SK-N-SH (cell line): Measurements from ENCODE around the gene GAB2. TPM values are rescaled to one million over a fixed set of nuclear protein-coding genes. Genes with fewer than 3 reads are reported as not detected.

ENCODE experiments used
- CTCF ChIA-PET: fragments of 300-600, 350-600 bp; formaldehyde crosslinking; extraction: SDS; loops from one replicate; lab custom pipeline; 2021; lab: Yijun Ruan, JAX
- POLR2A ChIA-PET: fragments of 350-600 bp; sonication (Branson Sonifier 250); formaldehyde crosslinking; extraction: SDS; loops from one replicate; lab custom pipeline; 2020; ENCODE audit warnings: antibody characterized with exemption, inconsistent platforms; lab: Yijun Ruan, JAX
- DNase-seq: peaks from one replicate; pipeline ENCODE4 v3.0.0; 2012
- H2AFZ ChIP-seq: fragments of 200-600 bp; sonication (generic); 2 replicates; pipeline ENCODE4 v1.8.1; 2016; ENCODE audit warnings: antibody characterized with exemption, mild to moderate bottlenecking, low read depth
- H3F3A ChIP-seq: fragments of 200-600 bp; sonication (generic); replicated peaks from 2 replicates; pipeline ENCODE3; 2016; ENCODE audit warnings: antibody characterized with exemption, mild to moderate bottlenecking; ENCODE audit not compliant: insufficient read depth
- H3K27ac ChIP-seq, 2 experiments: fragments of 200-500 bp in 1 of 2; fragments of 200-600 bp in 1 of 2; sonication (Bioruptor generic) in 1 of 2; sonication (generic), shearing (Covaris generic) in 1 of 2; 2 replicates each; pipeline versions ENCODE4 v1.5.1 to v1.6.1; 2014 to 2016; ENCODE audit warnings: low read depth in 2 of 2, inconsistent platforms in 1 of 2, low read length in 1 of 2, mild to moderate bottlenecking in 1 of 2, mixed read lengths in 1 of 2
- H3K27me3 ChIP-seq: fragments of 200-600 bp; sonication (generic), shearing (Covaris generic); 2 replicates; pipeline ENCODE4 v1.6.1; 2016; ENCODE audit warnings: mixed run types; ENCODE audit not compliant: insufficient read depth
- H3K36me3 ChIP-seq, 2 experiments: fragments of 200-500 bp in 1 of 2; fragments of 200-600 bp in 1 of 2; sonication (Bioruptor generic) in 1 of 2; sonication (generic) in 1 of 2; replicated peaks in 1 of 2; 2 replicates each; pipeline versions ENCODE3 to v1.5.1; 2014 to 2016; ENCODE audit warnings: low read length in 1 of 2, mild to moderate bottlenecking in 1 of 2; ENCODE audit not compliant: insufficient read depth in 2 of 2, control insufficient read depth in 1 of 2
- H3K4me1 ChIP-seq, 2 experiments: fragments of 200-500 bp in 1 of 2; fragments of 200-600 bp in 1 of 2; sonication (Bioruptor generic) in 1 of 2; sonication (generic), shearing (Covaris generic) in 1 of 2; 2 replicates each; pipeline versions ENCODE4 v1.5.1 to v1.6.1; 2014 to 2016; ENCODE audit warnings: low read depth in 1 of 2, low read length in 1 of 2, mixed run types in 1 of 2; ENCODE audit not compliant: insufficient read depth in 2 of 2, control insufficient read depth in 1 of 2
- H3K4me2 ChIP-seq: fragments of 200-600 bp; sonication (generic), shearing (Covaris generic); 2 replicates; pipeline ENCODE4 v1.6.1; 2017; ENCODE audit warnings: mixed run types
- H3K4me3 ChIP-seq, 2 experiments: fragments of 200-500 bp in 1 of 2; fragments of 200-600 bp in 1 of 2; sonication (Bioruptor generic) in 1 of 2; sonication (generic), shearing (Covaris generic) in 1 of 2; 2 replicates each; pipeline versions ENCODE4 v1.5.1 to v1.8.1; 2014 to 2016; ENCODE audit warnings: low read depth in 2 of 2, inconsistent platforms in 1 of 2, low read length in 1 of 2, mild to moderate bottlenecking in 1 of 2, mixed read lengths in 1 of 2, moderate library complexity in 1 of 2
- H3K79me2 ChIP-seq: fragments of 200-600 bp; sonication (generic); 2 replicates; pipeline ENCODE4 v1.8.1; 2017; ENCODE audit warnings: mild to moderate bottlenecking; ENCODE audit not compliant: insufficient read depth
- H3K9ac ChIP-seq: fragments of 200-600 bp; sonication (generic); 2 replicates; pipeline ENCODE4 v1.6.1; 2017; ENCODE audit warnings: mixed run types
- H3K9me2 ChIP-seq: fragments of 200-600 bp; sonication (generic); 2 replicates; pipeline ENCODE4 v1.6.1; 2017; ENCODE audit warnings: mixed run types
- H3K9me3 ChIP-seq: fragments of 200-600 bp; sonication (generic); 2 replicates; pipeline ENCODE4 v1.6.1; 2017; ENCODE audit warnings: mixed run types, mild to moderate bottlenecking, moderate library complexity
- H4K20me1 ChIP-seq: fragments of 200-600 bp; sonication (generic); 2 replicates; pipeline ENCODE4 v1.6.1; 2017; ENCODE audit warnings: mild to moderate bottlenecking, mixed run types; ENCODE audit not compliant: insufficient read depth
- CHD2 ChIP-seq: fragments of 150-350 bp; IDR thresholded peaks from 2 replicates; pipeline ENCODE4 v1.6.1; 2018; ENCODE audit warnings: low read length; ENCODE audit not compliant: partially characterized antibody
- EP300 ChIP-seq, 2 experiments: IDR thresholded peaks; 2 replicates each; pipeline versions ENCODE4 v1.4.0 to v1.6.1; 2012; ENCODE audit warnings: borderline replicate concordance in 1 of 2, low read depth in 1 of 2, low read length in 1 of 2
- FOSL2 ChIP-seq: IDR thresholded peaks from 2 replicates; pipeline ENCODE4 v1.4.0; 2012; ENCODE audit warnings: low read depth, mild to moderate bottlenecking, moderate library complexity, borderline replicate concordance
- GATA2 ChIP-seq: sonication (generic); formaldehyde crosslinking; IDR thresholded peaks from 2 replicates; pipeline ENCODE4 v1.5.0; 2020; ENCODE audit warnings: mild to moderate bottlenecking, missing genetic modification reagents
- IRF3 ChIP-seq: fragments of 150-350 bp; IDR thresholded peaks from 2 replicates; pipeline ENCODE4 v1.6.1; 2016; ENCODE audit warnings: mild to moderate bottlenecking, low read depth, low read length
- PBX3 ChIP-seq: IDR thresholded peaks from 2 replicates; pipeline ENCODE4; 2012
- RCOR1 ChIP-seq: fragments of 150-350 bp; IDR thresholded peaks from 2 replicates; pipeline ENCODE4 v1.6.1; 2017; ENCODE audit warnings: antibody characterized with exemption, low read length
- REST ChIP-seq: IDR thresholded peaks from 2 replicates; pipeline ENCODE4 v1.6.1; 2012; ENCODE audit warnings: mild to moderate bottlenecking, low read depth, low read length, moderate library complexity
- RFX5 ChIP-seq: IDR thresholded peaks from 2 replicates; pipeline ENCODE4 v1.6.1; 2012; ENCODE audit warnings: mild to moderate bottlenecking, improper control_type of control experiment, low read length
- RXRA ChIP-seq: IDR thresholded peaks from 2 replicates; pipeline ENCODE4 v1.4.0; 2012; ENCODE audit warnings: low read depth, mild to moderate bottlenecking, borderline replicate concordance
- SIN3A ChIP-seq: IDR thresholded peaks from 2 replicates; pipeline ENCODE4 v1.6.1; 2012; ENCODE audit warnings: low read depth, mild to moderate bottlenecking, low read length, moderate library complexity, borderline replicate concordance
- SMC3 ChIP-seq: IDR thresholded peaks from 2 replicates; pipeline ENCODE4 v1.6.1; 2012; ENCODE audit warnings: low read depth, low read length, improper control_type of control experiment
- TAF1 ChIP-seq: IDR thresholded peaks from 2 replicates; pipeline ENCODE4 v1.6.1; 2012; ENCODE audit warnings: low read depth, mild to moderate bottlenecking, low read length, moderate library complexity, borderline replicate concordance
- TEAD4 ChIP-seq: IDR thresholded peaks from 2 replicates; pipeline ENCODE4 v1.4.0; 2012; ENCODE audit warnings: mild to moderate bottlenecking, borderline replicate concordance; ENCODE audit not compliant: insufficient read depth
- USF1 ChIP-seq: IDR thresholded peaks from 2 replicates; pipeline ENCODE4 v1.4.0; 2012; ENCODE audit warnings: low read depth, borderline replicate concordance
- YY1 ChIP-seq: IDR thresholded peaks from 2 replicates; pipeline ENCODE4 v1.4.0; 2012; ENCODE audit warnings: low read depth, mild to moderate bottlenecking
- ZBTB33 ChIP-seq: IDR thresholded peaks from 2 replicates; pipeline ENCODE4 v1.4.0; 2012; ENCODE audit warnings: low read depth, borderline replicate concordance
- WGBS: methylation state at CpG from one replicate; pipeline ENCODE4 v1.1.6; 2017; ENCODE audit warnings: low lambda C conversion rate; 5-methylcytosine and 5-hydroxymethylcytosine counted together
- polyA plus RNA-seq, 3 experiments: library from polyadenylated mRNA; depleted of rRNA; stranded (reverse); fragments of >200 nt; gene quantifications; 2 replicates each; pipeline ENCODE4 v1.2.3, GENCODE V29; 2012

GAB2 gene
- polyA plus RNA-seq, 1 of the 3 experiments (the other 2 are of a cell fraction) = 5.6 TPM

- no peak for TF ChIP-seq RXRA
- TF ChIP-seq SIN3A = no peak
- no peak for TF ChIP-seq USF1
- TF ChIP-seq GATA2 (CRISPR knock-in tag) = no peak
- TF ChIP-seq EP300 (IDR thresholded peaks at IDR 0.05; ENCODE audit: borderline replicate concordance in 1 of 2, low read depth in 1 of 2, low read length in 1 of 2) = no peak
- TF ChIP-seq FOSL2 = no peak
- no peak for TF ChIP-seq ZBTB33
- TF ChIP-seq CHD2 = no peak
- TF ChIP-seq TEAD4 = no peak
- TF ChIP-seq YY1 = no peak
- TF ChIP-seq, all 33 proteins: peak for 0
- POLR2A ChIA-PET = no interaction called here
These were observed 83.5 kb downstream of the GAB2 start for GRCh38 chr11:78334109-78334508.

GRCh38 chr11:78332872-78333271, 84.7 kb downstream of the GAB2 start:
- Histone ChIP-seq H2AFZ (no peak overlapping the region), H3K9me2 (no peaks in the 10 kb centered on the region), H3K27me3 (no peaks in the 10 kb centered on the region), H3K79me2 (peaks cover 17% of the 10 kb centered on the region), H3K36me3 (no peaks in the 10 kb centered on the region), H3K9me3 (no peaks in the 10 kb centered on the region), H3K4me2 (no peak overlapping the region), H3F3A (no peaks in the 10 kb centered on the region), H3K4me1 (peaks cover 0 to 2% of the 10 kb centered on the region in 2 experiments; a peak in 2 of 4 replicates), H3K9ac (no peak overlapping the region), H3K27ac (no peak overlapping the region), H4K20me1 (no peaks in the 10 kb centered on the region), H3K4me3 (no peak overlapping the region)
- CTCF ChIA-PET = interaction anchor here (0.8 kb wide), 1 partner anchor 21 kb away, joined by 4 read pairs; no protein-coding TSS in a partner anchor
- no peak for DNase-seq
- POLR2A ChIA-PET = interaction anchor here (0.9 kb wide), 1 partner anchor 13 kb away, joined by 3 read pairs; no protein-coding TSS in a partner anchor
- 87% methylated on average over 1 of the region's 1 CpG for WGBS
- TF ChIP-seq RCOR1 = no peak
- no peak for TF ChIP-seq SMC3
- TF ChIP-seq RFX5 = no peak
- TF ChIP-seq IRF3 = no peak
- TF ChIP-seq TAF1 = no peak
- no peak for TF ChIP-seq REST
- no peak for TF ChIP-seq USF1
- TF ChIP-seq PBX3 = no peak

More at GRCh38 chr11:78334109-78334508, 83.5 kb downstream of the GAB2 start:
- Histone ChIP-seq H3K4me3 (no peak overlapping the region), H3K27ac (no peak overlapping the region), H3K4me1 (peaks cover 0 to 2% of the 10 kb centered on the region in 2 experiments; a peak in 2 of 4 replicates), H4K20me1 (no peaks in the 10 kb centered on the region), H2AFZ (no peak overlapping the region), H3K27me3 (no peaks in the 10 kb centered on the region), H3K36me3 (no peaks in the 10 kb centered on the region), H3K4me2 (no peak overlapping the region), H3K79me2 (peaks cover 17% of the 10 kb centered on the region), H3K9me2 (no peaks in the 10 kb centered on the region), H3K9ac (no peak overlapping the region), H3K9me3 (no peaks in the 10 kb centered on the region), H3F3A (no peaks in the 10 kb centered on the region)
- CTCF ChIA-PET = no interaction called here
- DNase-seq = no peak
